HFFc6 (cell line): ENCODE data around the gene SYNC. TPM values are rescaled to one million over a fixed set of nuclear protein-coding genes. Genes with fewer than 3 reads are reported as not detected.
"Not testable (repeated sequence)": the region's sequence is repeated elsewhere in the genome, so short reads cannot be mapped to it uniquely, and the experiment has no call there.

Experiments
- DNase-seq: peaks from one replicate; pipeline ENCODE4 v3.0.0-alpha.2; 2018
- H3K27ac Mint-ChIP-seq: 2 replicates; pipeline ENCODE4 v1.8.0; 2020; ENCODE audit warnings: mild to moderate bottlenecking, mixed read lengths
- H3K27me3 Mint-ChIP-seq: 2 replicates; pipeline ENCODE4 v1.8.0; 2021; ENCODE audit warnings: mild to moderate bottlenecking, moderate library complexity, mixed read lengths; ENCODE audit not compliant: insufficient read depth
- H3K36me3 Mint-ChIP-seq: 2 replicates; pipeline ENCODE4 v1.8.0; 2021; ENCODE audit warnings: low read depth, mixed read lengths
- H3K4me1 Mint-ChIP-seq: 2 replicates; pipeline ENCODE4 v1.8.0; 2020; ENCODE audit warnings: low read depth, mixed read lengths
- H3K4me3 Mint-ChIP-seq: 2 replicates; pipeline ENCODE4 v1.8.0; 2020; ENCODE audit warnings: mild to moderate bottlenecking, moderate library complexity, mixed read lengths
- H3K9me3 Mint-ChIP-seq: 2 replicates; pipeline ENCODE4 v1.8.0; 2020; ENCODE audit warnings: mild to moderate bottlenecking, mixed read lengths
- total RNA-seq, 6 experiments: library from RNA; stranded (reverse); fragmentation: NEBNext Ultra II Directional; extraction: Animal tissue kit (Norgen Biotek cat#: 25700); gene quantifications; 2 replicates in 1 of 6; 3 replicates in 5 of 6; pipeline ENCODE4 v1.2.3, GENCODE V29; 2021
- TF ChIP-seq, protein P1 (sequence below): fragments of 200-600 bp; sonication (generic); IDR thresholded peaks from 2 replicates; pipeline ENCODE4 v1.5.0; 2021; ENCODE audit warnings: antibody characterized with exemption, mild to moderate bottlenecking

SYNC gene
- total RNA-seq, 6 experiments from 2014 or later, result 40.8 to 51.1 (median 48.1) TPM

DNA sequence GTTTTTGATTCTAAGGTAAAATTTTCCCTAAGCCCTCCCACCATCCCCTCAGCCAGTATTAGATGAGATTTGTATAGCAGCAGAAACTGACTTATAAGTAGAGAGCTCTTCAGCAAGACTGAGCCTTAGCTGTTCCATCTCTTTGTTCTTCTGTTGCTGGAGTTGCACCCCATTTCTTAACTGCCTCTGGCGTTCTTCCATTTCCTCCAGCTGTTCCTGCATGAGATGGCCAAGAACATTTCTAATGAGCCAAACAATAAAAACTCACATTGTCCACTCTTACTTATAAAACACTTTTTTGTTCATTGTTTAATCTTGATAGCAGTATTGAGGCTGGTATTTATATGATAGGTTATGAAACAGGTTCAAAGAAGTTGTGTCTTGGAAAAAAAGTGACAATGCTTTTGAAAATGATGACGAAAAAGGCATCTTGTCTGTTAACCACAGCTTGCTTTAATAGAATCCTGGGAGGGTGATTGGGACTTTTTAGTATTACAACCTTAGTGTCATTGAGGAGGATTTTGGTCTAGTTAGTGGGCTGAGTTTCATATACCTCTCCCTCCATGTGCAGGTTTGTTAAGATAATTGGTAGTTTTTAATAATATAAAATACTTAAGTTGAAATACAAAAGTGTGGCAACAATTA is 18.3 kb downstream of the SYNC start:
- peaks cover 35% of the 10 kb centered on the region for H3K4me1 Mint-ChIP-seq

DNA sequence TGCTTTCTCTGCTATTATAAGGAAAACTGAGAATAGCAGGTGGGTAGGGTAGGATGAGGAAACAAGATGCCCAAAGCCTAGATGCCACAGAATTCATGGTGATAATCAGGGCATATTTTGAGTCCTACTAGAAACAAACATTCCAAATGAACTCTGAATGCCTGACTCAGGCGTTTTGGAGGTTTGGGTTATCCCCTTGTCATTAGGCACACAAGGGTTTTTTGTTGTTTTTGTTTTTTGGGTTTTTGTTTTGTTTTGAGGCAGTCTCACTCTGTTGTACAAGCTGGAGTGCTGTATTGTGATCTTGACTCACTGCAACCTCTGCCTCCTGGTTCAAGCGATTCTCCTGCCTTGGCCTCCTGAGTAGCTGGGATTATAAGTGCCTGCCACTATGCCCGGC is 19.2 kb downstream of the SYNC start:
- Mint-ChIP-seq H3K4me3 (no peak overlapping the region), H3K36me3 (peaks cover 54% of the 10 kb centered on the region), H3K27ac (0 out of 2 replicates have a peak overlapping the region, but pooled peaks have one; percentile 32), H3K4me1 (peaks cover 35% of the 10 kb centered on the region), H3K9me3 (no peaks in the 10 kb centered on the region), H3K27me3 (no peaks in the 10 kb centered on the region)
- no peak for DNase-seq
- TF ChIP-seq, protein P1, sequence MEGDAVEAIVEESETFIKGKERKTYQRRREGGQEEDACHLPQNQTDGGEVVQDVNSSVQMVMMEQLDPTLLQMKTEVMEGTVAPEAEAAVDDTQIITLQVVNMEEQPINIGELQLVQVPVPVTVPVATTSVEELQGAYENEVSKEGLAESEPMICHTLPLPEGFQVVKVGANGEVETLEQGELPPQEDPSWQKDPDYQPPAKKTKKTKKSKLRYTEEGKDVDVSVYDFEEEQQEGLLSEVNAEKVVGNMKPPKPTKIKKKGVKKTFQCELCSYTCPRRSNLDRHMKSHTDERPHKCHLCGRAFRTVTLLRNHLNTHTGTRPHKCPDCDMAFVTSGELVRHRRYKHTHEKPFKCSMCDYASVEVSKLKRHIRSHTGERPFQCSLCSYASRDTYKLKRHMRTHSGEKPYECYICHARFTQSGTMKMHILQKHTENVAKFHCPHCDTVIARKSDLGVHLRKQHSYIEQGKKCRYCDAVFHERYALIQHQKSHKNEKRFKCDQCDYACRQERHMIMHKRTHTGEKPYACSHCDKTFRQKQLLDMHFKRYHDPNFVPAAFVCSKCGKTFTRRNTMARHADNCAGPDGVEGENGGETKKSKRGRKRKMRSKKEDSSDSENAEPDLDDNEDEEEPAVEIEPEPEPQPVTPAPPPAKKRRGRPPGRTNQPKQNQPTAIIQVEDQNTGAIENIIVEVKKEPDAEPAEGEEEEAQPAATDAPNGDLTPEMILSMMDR, result no peak

More for the DNA sequence above, 18.3 kb downstream of the SYNC start:
- DNase-seq, result peak; percentile 23
- Mint-ChIP-seq H3K9me3 (no peaks in the 10 kb centered on the region), H3K4me3 (no peak overlapping the region), H3K36me3 (peaks cover 53% of the 10 kb centered on the region), H3K27ac (peak overlapping the region; percentile 32; the same call in 1 of the 2 replicates), H3K27me3 (no peaks in the 10 kb centered on the region)
- TF ChIP-seq, protein P1, result no peak

DNA sequence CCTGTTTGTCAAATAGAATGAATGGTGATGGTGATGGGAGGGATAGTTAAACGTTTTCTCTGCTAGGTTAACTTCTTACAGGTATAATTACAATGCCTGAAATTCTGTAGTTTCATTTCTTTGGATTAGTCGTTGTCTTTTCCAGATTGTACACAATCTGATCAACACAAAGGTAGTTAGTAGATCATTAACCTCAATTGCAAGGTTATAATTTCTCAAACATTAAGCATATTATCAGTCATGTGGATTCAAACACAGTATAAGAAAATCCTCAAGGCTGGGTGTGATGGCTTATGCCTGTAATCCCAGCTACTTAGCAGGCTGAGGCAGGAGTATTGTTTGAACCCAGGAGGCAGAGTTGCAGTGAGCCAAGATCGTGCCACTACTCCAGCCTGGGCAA is 20.6 kb downstream of the SYNC start:
- Mint-ChIP-seq H3K9me3 (no peaks in the 10 kb centered on the region), H3K4me3 (no peak overlapping the region), H3K4me1 (peaks cover 23% of the 10 kb centered on the region)

DNA sequence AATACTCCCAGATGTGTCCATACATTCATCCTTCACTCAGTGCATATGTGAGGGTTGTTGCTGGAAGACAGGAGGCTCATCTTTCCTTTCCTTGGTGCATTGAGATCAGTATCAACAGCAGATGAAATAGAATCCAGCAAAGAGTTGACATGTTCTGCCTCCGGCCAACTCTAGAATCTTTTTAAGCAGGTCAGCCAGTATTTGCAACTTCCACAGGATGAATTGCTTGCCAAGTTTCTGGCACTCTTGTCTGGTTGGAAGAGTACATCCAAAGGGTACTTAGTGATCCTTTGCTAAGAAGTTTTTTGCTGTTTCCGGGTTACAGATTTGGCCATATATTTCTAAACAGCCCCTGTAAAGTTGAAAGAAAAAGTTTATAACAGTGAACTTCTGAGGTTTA is 21.1 kb downstream of the SYNC start:
- peak; percentile 19 for DNase-seq
- H3K27me3 Mint-ChIP-seq, result no peaks in the 10 kb centered on the region
- peaks cover 48% of the 10 kb centered on the region for H3K36me3 Mint-ChIP-seq
- no peaks in the 10 kb centered on the region for H3K9me3 Mint-ChIP-seq
- H3K27ac Mint-ChIP-seq, result peak overlapping the region; percentile 10; the same call in 1 of the 2 replicates
- no peak overlapping the region for H3K4me3 Mint-ChIP-seq
- TF ChIP-seq, protein P1, result no peak
- peaks cover 23% of the 10 kb centered on the region for H3K4me1 Mint-ChIP-seq

More for the DNA sequence above, 20.6 kb downstream of the SYNC start:
- no peak for DNase-seq
- Mint-ChIP-seq H3K36me3 (peaks cover 52% of the 10 kb centered on the region), H3K27me3 (no peaks in the 10 kb centered on the region), H3K27ac (peak overlapping the region; percentile 10; the same call in 1 of the 2 replicates)
- TF ChIP-seq, protein P1, result no peak

DNA sequence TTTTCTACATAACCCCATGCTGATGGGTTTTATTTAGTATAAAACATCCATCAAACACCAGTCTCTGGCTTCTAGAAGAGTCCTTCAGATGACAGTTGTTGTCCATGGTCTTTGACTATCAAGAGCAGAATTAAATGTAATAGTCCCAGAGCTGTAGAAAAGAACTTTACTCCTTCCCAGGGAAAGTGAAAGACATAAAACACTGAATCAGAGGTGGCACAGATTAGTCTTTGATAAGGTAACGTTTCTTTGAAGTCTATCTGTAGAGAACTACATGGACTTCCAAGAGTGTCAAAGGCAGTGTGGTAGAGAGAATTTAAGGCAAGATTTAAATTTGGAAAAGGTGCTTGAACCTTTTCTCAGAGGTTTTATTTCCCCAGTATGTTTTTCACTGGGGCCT is 21.9 kb downstream of the SYNC start:
- Mint-ChIP-seq H3K27me3 (peaks cover 3% of the 10 kb centered on the region; the same call in 1 of the 2 replicates), H3K4me3 (no peak overlapping the region), H3K27ac (no peak overlapping the region), H3K36me3 (peaks cover 45% of the 10 kb centered on the region), H3K9me3 (no peaks in the 10 kb centered on the region), H3K4me1 (peaks cover 23% of the 10 kb centered on the region)
- DNase-seq, result no peak
- TF ChIP-seq, protein P1, result no peak

DNA sequence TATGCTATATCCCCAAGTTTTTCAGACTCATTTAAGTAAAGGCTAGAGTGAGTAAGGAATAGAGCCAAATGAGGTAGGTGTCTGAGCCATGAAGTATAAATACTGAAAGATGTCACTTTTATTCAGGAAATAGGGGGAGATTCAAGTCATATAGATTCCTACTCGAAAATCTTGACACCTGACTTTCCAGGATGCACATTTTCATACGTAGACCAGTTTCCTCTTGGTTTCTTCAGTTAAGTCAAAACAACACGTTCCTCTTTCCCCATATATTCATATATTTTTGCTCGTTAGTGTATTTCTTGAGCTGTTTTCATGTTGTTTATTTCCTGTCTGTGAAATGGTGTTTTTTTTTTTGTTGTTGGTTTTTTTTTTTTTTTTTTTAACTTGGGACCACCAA is 22.6 kb downstream of the SYNC start:
- not testable (repeated sequence) for H3K27me3 Mint-ChIP-seq, H3K9me3 Mint-ChIP-seq, H3K27ac Mint-ChIP-seq, DNase-seq, H3K4me3 Mint-ChIP-seq
- H3K36me3 Mint-ChIP-seq, result peaks cover 45% of the 10 kb centered on the region
- peaks cover 23% of the 10 kb centered on the region for H3K4me1 Mint-ChIP-seq
